HG02588 (cell line): ENCODE results near the gene CEP83.
A peak's percentile ranks its signal among the peaks of the same experiment; 100 is the strongest.

Experiments used
- ATAC-seq: cut with Tn5 transposase; IDR thresholded peaks from one replicate; pipeline ENCODE4 v1.9.1; 2021; ENCODE audit warnings: mild to moderate bottlenecking, moderate library complexity; ENCODE audit not compliant: unreplicated experiment

Gene CEP83

GRCh38 chr12:94312378-94312777 is 147.3 kb downstream of the CEP83 start:
- no peak for ATAC-seq

DNA sequence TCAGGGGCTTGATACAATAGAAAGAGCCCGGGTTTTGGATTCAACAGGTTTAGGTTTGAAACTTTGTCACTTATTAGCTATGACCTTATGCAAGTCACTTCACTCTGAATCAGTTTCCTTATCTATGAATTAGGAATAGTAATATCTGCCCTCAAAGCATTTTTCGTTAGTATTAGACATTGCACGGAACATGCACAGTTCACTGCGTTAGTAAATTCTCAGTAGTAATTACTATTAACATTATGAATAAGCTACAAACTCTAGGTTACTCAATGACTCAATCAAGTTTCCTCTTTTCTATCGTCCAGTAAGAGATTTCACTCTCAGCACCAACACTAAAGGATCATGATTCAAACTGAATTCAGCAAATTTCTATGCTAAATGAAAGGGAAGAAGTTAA is 150.3 kb downstream of the CEP83 start:
- peak; percentile 48 for ATAC-seq

GRCh38 chr12:94308612-94309011 is 151.1 kb downstream of the CEP83 start:
- ATAC-seq, result no peak

DNA sequence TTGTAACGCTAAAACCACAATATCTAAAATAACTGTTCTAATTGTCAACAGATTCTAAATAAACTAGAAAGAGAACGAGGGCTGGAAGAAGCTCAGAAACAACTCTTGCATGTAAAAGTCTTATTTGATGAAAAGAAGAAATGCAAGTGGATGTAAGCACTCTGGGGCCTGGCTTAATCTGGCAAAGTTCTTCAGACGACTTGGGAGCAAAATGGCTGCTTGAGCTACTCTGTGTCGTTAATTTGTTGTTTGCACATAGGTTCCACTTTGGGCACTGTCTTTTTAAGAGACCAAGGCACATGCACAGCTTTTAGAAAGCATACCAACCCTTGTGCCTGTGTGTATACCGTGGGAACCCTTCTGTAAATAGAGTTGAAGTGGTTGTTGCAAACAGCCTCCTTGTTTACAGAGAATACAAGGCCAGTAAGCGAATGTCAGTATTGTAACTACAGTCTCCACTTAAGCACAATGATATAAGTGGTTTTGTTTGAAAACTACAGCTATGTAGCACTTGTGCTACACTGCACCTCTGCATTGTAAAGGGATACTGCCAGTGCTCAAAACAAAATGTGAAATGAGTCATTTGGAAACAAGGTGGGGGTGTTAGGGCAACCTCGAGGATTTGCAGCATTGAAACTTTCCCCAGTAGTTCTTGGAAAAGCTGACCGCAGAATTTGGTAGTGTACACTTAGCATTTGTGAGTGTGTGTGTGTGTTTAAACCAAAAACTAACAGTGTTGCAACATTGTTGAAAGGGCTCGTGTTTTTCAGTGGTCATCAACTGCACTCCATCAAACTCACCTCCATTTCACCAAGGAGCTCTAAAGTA is 154.3 kb downstream of the CEP83 start:
- ATAC-seq, result peak; percentile 59

DNA sequence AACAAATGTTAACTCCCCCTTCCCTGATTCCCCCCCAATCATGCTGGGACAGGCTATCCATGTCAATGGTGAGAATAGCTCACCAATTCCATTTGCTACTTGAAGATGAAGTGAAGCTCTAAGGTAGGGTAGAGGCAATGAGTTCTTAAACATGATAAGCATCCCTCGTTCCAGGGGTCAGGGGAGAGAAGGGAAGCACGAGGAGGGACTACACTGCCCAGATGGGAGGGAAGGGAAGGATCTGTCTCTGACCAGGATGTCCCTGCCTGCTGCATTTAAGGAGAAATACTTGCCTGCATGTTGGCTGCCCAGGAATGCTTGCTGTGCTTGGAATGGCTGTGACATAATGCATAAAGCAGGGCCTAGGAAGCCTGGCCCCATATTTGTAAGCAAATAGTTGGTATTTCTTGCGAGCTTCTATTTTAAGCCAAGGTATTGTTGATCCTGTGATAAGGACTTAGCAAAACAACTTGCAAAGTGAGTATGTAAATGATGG is 155.1 kb downstream of the CEP83 start:
- ATAC-seq, result peak; percentile 16

DNA sequence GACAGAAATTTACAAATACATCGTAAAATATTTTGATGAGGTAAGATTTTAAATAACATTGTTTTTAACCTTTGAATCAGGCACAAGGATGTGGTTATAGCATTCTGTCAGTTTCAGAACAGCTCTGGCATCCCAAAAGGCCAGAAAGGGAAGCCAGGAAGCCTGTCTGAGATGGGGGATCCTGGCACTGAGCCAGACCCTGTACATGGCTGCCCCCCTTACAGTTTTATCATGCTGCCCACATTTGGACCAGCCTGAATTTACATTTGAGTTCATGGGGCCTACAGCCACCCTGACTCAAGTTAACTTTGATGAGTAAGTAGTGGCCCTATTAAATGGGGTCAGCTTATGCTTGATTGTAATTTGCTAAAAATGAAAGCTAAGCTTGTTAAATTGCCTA is 155.7 kb downstream of the CEP83 start:
- ATAC-seq, result no peak

- no peak for ATAC-seq
Observed at GRCh38 chr12:94299846-94300245, 159.8 kb downstream of the CEP83 start.

- ATAC-seq, result no peak
Observed at GRCh38 chr12:94297876-94298505, 161.7 kb downstream of the CEP83 start.

GRCh38 chr12:94297096-94297699 is 162.5 kb downstream of the CEP83 start:
- ATAC-seq, result no peak

DNA sequence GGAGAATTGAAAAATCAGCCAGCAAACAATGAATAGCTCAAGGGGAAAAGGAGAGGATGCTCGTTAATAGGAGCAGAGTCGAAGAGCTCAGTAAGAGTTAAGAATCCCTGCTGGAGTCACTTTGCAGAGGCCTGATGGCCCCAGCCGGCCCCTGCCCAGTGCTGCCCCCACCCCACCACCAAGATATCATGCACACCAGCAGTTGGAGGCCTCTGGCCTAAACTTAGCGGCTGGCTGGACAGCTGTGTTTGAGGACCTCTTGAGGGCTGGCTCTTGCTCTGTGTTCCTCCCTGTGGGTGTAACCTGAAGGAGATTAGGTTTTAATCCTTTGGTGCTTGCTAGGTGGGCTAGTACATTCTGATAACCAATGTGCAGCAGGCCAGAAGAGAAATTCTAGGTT is 169.3 kb downstream of the CEP83 start:
- no peak for ATAC-seq

GRCh38 chr12:94289461-94290312 is 170.0 kb downstream of the CEP83 start:
- ATAC-seq, result no peak

- no peak for ATAC-seq
Observed at GRCh38 chr12:94287245-94287628, 172.4 kb downstream of the CEP83 start.

GRCh38 chr12:94286583-94287244 is 173.0 kb downstream of the CEP83 start:
- ATAC-seq, result no peak

GRCh38 chr12:94285943-94286582 is 173.6 kb downstream of the CEP83 start:
- ATAC-seq, result no peak

DNA sequence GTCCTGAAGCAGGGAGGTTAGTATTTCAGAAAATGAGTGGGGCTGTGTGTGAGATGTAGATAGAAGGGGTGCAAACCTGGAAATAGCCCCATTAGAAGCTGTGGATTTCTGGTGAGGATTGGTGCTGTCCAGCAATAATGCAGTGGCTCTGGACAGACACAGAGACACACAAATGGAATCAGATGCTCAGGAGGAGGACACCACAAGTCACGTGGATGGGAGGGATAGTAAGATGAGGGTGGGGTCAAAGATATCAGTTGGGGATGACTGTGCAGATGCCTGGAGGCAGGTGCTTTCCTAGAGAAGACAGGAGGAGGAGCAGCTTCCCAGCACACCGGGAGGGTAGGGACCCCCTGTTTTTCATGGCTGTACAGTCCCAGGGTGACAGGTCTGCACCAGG is 174.8 kb downstream of the CEP83 start:
- ATAC-seq, result no peak

GRCh38 chr12:94284046-94284445 is 175.6 kb downstream of the CEP83 start:
- no peak for ATAC-seq

GRCh38 chr12:94282675-94283074 is 177.0 kb downstream of the CEP83 start:
- no peak for ATAC-seq

GRCh38 chr12:94280063-94280462 is 179.6 kb downstream of the CEP83 start:
- no peak for ATAC-seq

DNA sequence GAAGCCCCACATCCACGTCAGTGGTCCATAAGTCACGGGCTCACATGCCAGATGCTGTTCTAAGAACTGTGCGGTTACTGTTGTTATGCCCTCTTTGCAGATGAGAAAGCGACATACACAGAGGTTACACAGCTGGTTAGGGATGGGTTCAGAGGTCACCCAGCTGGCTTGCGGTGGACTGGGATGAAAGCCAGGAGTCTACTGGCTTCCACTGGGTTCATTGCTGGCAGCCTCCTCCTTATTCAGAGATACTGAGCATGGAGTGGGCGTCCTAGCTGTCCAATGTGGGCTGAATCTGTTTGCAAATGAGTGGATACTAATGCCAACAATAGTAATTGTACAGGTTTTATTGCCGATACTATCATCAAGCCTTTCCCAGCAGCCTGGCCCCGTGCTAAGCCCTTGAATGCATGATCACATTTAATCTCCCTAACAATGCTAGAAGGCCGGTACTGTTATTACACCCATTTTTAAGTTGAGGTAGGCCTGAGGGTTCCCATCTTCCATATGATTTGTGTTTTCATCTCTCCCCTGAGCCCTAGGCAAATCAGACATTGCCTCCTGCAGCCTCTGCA is 182.2 kb downstream of the CEP83 start:
- no peak for ATAC-seq

DNA sequence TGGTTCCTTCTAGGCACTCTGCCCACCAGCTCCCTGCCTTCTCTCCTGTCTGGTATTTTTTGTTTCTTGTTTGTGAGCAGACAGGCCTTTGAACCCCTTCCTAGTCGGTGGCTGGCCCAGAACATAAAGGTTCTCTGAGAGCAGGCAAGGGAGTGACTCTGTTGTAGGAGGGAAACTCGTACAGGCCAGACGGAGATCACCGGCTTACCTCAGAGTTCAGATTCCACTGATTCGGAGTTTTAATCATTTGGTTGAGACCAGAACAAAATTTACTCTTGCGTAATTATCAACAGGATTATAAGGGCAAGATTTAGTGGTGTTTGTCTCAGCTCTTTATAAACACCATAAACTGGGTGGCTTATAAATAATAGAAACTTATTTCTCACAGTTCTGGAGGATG is 182.9 kb downstream of the CEP83 start:
- no peak for ATAC-seq
